Peyer's patch (tissue), 4 donors: ENCODE data around the gene SYNRG. TPM values are rescaled to one million over a fixed set of nuclear protein-coding genes. Genes with fewer than 3 reads are reported as not detected.

Experiments
- DNase-seq, 3 donors: peaks; one replicate each; pipeline ENCODE4 v3.0.0-alpha.2; 2017 to 2019
- H3K27ac ChIP-seq, 4 donors: fragments of 200-600 bp; sonication (generic); one replicate each; pipeline ENCODE4 v1.5.1; 2016 to 2019
- H3K27me3 ChIP-seq, 2 donors: fragments of 200-600 bp; sonication (generic); one replicate each; pipeline ENCODE4 v1.5.1; 2019
- H3K36me3 ChIP-seq, 3 donors: fragments of 200-600 bp; sonication (generic); one replicate each; pipeline ENCODE4 v1.5.1; 2016 to 2019
- H3K4me1 ChIP-seq, 4 donors: fragments of 200-600 bp; sonication (generic); one replicate each; pipeline ENCODE4 v1.5.1; 2016 to 2019
- H3K4me3 ChIP-seq, 4 donors: fragments of 200-600 bp; sonication (generic); 1 replicate in 3 of 4; 2 replicates in 1 of 4; pipeline ENCODE4 v1.5.1; 2016 to 2019; ENCODE audit warnings: mild to moderate bottlenecking in 1 of 4
- H3K9me3 ChIP-seq, 4 donors: fragments of 200-600 bp; sonication (generic); one replicate each; pipeline ENCODE4 v1.5.1; 2016 to 2019; ENCODE audit warnings: mild to moderate bottlenecking in 1 of 4
- POLR2A ChIP-seq, 2 donors: fragments of 450-650 bp; IDR thresholded peaks; one replicate each; pipeline ENCODE4 v1.5.1; 2017; ENCODE audit warnings: antibody characterized with exemption in 2 of 2, mild to moderate bottlenecking in 2 of 2, moderate library complexity in 2 of 2
- total RNA-seq, 4 donors: library from RNA; depleted of rRNA; stranded (reverse); fragments of >200 nt; gene quantifications; one replicate each; pipeline ENCODE4 v1.1.0, GENCODE V29; 2016
- TF ChIP-seq, protein P1 (sequence below), 6 experiments: fragments of 450-650 bp in 4 of 6; fragments of 200-600 bp in 2 of 6; sonication (generic) in 1 of 6; IDR thresholded peaks; one replicate each; pipeline ENCODE4 v1.5.1; 2017 to 2019; ENCODE audit warnings: antibody characterized with exemption in 6 of 6, mild to moderate bottlenecking in 3 of 6, moderate library complexity in 1 of 6

Gene SYNRG
- total RNA-seq, 4 donors from 2014 or later = 42.5 to 102 (median 49.5) TPM

DNA sequence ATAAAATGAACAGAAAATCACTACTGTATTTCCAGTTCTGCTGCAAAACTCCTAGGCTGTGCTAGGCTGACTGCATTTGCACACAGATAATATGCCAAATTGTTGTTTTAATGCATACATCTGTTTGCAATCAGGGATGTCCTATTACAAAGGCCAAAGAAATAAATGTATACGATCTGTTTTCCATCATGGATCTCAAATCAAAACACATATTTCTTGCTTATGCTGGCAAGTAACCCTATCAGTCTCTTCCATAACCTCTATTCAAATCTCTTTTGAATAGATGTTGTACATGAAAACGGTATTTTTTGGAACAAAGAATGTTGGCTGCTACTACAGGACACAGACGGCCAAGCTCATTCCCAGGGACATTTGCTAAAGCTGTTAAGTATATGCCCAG is 62.9 kb downstream of the SYNRG start:
- Histone ChIP-seq H3K4me1 (no peaks in the 10 kb centered on the region), H3K36me3 (peaks cover 0 to 39% (median 4%) of the 10 kb centered on the region in 3 donors), H3K4me3 (no peak overlapping the region), H3K27ac (no peak overlapping the region), H3K9me3 (no peaks in the 10 kb centered on the region), H3K27me3 (no peaks in the 10 kb centered on the region)
- TF ChIP-seq, protein P1, sequence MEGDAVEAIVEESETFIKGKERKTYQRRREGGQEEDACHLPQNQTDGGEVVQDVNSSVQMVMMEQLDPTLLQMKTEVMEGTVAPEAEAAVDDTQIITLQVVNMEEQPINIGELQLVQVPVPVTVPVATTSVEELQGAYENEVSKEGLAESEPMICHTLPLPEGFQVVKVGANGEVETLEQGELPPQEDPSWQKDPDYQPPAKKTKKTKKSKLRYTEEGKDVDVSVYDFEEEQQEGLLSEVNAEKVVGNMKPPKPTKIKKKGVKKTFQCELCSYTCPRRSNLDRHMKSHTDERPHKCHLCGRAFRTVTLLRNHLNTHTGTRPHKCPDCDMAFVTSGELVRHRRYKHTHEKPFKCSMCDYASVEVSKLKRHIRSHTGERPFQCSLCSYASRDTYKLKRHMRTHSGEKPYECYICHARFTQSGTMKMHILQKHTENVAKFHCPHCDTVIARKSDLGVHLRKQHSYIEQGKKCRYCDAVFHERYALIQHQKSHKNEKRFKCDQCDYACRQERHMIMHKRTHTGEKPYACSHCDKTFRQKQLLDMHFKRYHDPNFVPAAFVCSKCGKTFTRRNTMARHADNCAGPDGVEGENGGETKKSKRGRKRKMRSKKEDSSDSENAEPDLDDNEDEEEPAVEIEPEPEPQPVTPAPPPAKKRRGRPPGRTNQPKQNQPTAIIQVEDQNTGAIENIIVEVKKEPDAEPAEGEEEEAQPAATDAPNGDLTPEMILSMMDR (IDR thresholded peaks at IDR 0.05) = no peak
- TF ChIP-seq POLR2A (IDR thresholded peaks at IDR 0.05) = no peak
- no peak for DNase-seq

DNA sequence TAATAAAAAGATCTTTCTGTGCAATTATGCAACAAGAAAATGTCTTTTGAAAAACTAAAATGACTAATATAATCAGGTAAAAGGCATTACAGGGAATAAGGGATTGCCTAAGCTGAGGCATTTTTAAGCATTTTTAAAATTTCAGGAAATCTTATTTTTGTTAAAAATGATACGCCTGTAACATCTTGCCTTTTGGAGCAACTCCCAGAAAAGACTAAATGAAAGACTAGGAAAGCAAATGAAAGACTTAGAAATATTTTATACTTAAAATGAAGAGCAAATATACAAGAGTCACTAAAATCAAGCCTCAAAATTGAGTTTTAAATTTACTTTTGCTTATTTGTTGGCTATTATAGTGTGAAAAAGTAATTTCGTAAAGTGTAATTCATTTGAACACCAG is 63.7 kb downstream of the SYNRG start:
- H3K27me3 ChIP-seq = no peaks in the 10 kb centered on the region
- no peaks in the 10 kb centered on the region for H3K4me1 ChIP-seq
- no peaks in the 10 kb centered on the region for H3K9me3 ChIP-seq
- H3K4me3 ChIP-seq = no peak overlapping the region
- TF ChIP-seq, protein P1 (IDR thresholded peaks at IDR 0.05) = no peak
- peaks cover 0 to 39% (median 10%) of the 10 kb centered on the region in 3 donors for H3K36me3 ChIP-seq
- DNase-seq = no peak
- no peak overlapping the region for H3K27ac ChIP-seq

DNA sequence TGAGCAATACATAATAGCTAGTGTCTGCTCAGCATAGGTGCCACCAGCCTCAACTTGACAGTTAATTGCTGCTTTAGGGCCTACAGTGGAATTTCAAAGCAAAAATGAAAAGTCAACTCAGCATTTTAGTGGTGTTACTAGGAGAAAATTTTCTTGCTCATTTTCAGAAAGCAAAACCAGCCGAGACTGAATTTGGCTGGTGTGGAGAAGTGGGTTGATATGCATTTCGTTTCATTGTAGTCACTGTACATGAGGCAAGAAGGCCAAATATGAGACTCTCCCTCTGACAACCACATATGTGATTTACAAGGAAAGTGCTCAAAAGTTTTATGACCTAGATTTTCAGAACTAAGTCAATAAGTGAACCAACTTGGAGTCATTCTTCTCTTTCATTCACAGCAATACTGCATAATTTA is 65.6 kb downstream of the SYNRG start:
- H3K36me3 ChIP-seq = peaks cover 0 to 51% (median 10%) of the 10 kb centered on the region in 3 donors
- no peak overlapping the region for H3K4me3 ChIP-seq
- no peaks in the 10 kb centered on the region for H3K27me3 ChIP-seq
- no peaks in the 10 kb centered on the region for H3K9me3 ChIP-seq
- no peaks in the 10 kb centered on the region for H3K4me1 ChIP-seq
- DNase-seq = no peak
- TF ChIP-seq POLR2A (IDR thresholded peaks at IDR 0.05) = no peak
- TF ChIP-seq, protein P1 (IDR thresholded peaks at IDR 0.05) = no peak
- H3K27ac ChIP-seq = no peak overlapping the region

DNA sequence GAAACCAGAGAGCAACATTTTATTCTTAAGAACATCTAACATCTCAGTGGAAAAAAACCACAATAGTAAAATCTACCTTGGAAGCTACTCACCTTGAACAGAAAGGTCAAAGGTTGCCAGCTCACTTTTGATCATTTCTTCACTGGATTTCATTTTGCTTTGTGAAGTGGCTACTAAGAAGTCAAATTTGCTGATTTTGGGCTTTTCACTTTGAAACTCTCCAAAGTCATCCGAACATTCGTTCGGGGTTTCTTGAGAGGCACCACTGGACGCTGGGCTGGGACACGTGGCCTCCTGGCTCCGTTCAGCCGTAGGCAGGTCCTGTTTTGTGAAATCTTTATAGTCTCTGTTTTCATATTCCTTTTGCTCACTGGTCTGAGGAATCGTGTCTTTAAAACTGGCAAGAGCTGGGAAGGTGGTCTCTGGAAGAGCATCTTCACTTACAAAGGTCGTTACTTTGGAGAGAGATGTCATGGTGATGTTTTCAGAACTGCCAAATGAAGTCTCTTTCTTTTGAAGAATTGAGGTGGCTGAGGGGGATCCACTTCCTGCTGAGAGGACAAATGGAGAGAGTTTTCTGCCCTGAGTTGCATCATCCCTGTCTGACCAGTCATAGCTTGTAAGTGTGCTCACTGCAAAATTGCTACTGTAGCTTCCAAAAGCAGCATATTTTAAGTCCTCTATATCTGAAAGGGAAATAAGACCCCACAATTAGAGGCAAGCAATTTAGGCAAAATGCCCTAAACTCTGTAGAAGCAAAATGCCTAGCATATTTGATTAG is 67.1 kb downstream of the SYNRG start:
- no peak for DNase-seq
- Histone ChIP-seq H3K27me3 (no peaks in the 10 kb centered on the region), H3K27ac (no peak overlapping the region), H3K9me3 (no peaks in the 10 kb centered on the region), H3K4me1 (no peaks in the 10 kb centered on the region), H3K4me3 (no peak overlapping the region), H3K36me3 (peaks cover 0 to 63% (median 10%) of the 10 kb centered on the region in 3 donors)
- TF ChIP-seq, protein P1 (IDR thresholded peaks at IDR 0.05) = no peak
- no peak for TF ChIP-seq POLR2A (IDR thresholded peaks at IDR 0.05)

DNA sequence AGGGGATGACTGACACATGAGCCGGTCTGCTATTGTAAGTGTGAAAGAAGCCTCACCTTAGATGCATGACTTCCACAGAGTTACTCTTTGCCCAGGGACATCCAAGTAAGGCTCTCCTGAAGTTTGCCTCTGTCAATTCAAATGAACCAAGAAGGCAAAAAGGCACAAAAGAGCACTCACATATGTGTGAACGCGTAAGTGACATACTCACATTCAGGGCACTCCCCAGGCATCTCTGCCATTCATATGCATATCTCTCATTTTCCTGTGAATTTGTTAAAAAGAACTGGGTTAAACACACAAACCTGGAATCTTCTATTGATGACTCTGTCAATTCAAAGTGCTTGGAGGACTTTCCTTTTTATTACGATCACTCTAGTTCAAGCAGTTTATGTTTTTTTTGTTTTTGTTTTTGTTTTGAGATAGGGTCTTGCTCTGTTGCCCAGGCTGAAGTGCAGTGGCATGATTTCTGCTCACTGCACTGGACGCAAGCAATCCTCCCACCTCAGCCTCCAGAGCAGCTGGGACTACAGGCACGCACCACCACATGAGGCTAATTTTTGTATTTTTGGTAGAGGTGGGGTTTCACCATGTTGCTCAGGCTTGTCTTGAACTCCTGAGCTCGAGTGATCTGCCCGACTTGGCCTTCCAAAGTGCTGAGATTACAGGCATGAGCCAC is 70.1 kb downstream of the SYNRG start:
- DNase-seq = no peak
- no peaks in the 10 kb centered on the region for H3K9me3 ChIP-seq
- no peak for TF ChIP-seq POLR2A (IDR thresholded peaks at IDR 0.05)
- TF ChIP-seq, protein P1 (IDR thresholded peaks at IDR 0.05) = no peak

More for the DNA sequence above, 70.1 kb downstream of the SYNRG start:
- Histone ChIP-seq H3K27ac (no peak overlapping the region), H3K36me3 (peaks cover 0 to 92% (median 10%) of the 10 kb centered on the region in 3 donors), H3K27me3 (no peaks in the 10 kb centered on the region), H3K4me3 (no peak overlapping the region), H3K4me1 (no peaks in the 10 kb centered on the region)
